ENCODE data around the gene TYMS. TPM values are rescaled to one million over a fixed set of nuclear protein-coding genes. Genes with fewer than 3 reads are reported as not detected.

The TYMS gene
- total RNA-seq, 1 donor from 2014 or later = 3.1 TPM

- H3K27ac ChIP-seq (replicated peaks) = no peak overlapping the region
- intact Hi-C loops (cut with micrococcal nuclease) = no loop called here
- no peaks in the 10 kb centered on the region for H3K36me3 ChIP-seq
- H3K4me1 ChIP-seq = no peaks in the 10 kb centered on the region
- no peak overlapping the region for H3K4me3 ChIP-seq
- peaks cover 24% of the 10 kb centered on the region for H3K27me3 ChIP-seq (ENCODE audit: low read depth)
- no peak for TF ChIP-seq CTCF (IDR thresholded peaks at IDR 0.05; ENCODE audit: borderline replicate concordance)
- no peaks in the 10 kb centered on the region for H3K9me3 ChIP-seq (replicated peaks)
- no peak for DNase-seq
Measured at GRCh38 chr18:647304-647703, 10.1 kb upstream of the TYMS start.

- Histone ChIP-seq H3K36me3 (no peaks in the 10 kb centered on the region), H3K4me3 (no peak overlapping the region), H3K27ac (replicated peaks) (no peak overlapping the region), H3K9me3 (replicated peaks) (no peaks in the 10 kb centered on the region), H3K27me3 (ENCODE audit: low read depth) (peaks cover 25% of the 10 kb centered on the region), H3K4me1 (no peaks in the 10 kb centered on the region)
- intact Hi-C loops (cut with micrococcal nuclease) = no loop called here
- DNase-seq = no peak
- no peak for TF ChIP-seq CTCF (IDR thresholded peaks at IDR 0.05; ENCODE audit: borderline replicate concordance)
Measured at GRCh38 chr18:649341-649740, 8.1 kb upstream of the TYMS start.

GRCh38 chr18:650428-650858 is 7.0 kb upstream of the TYMS start:
- H3K27ac ChIP-seq (replicated peaks) = no peak overlapping the region
- H3K27me3 ChIP-seq (ENCODE audit: low read depth) = peaks cover 20% of the 10 kb centered on the region
- H3K36me3 ChIP-seq = no peaks in the 10 kb centered on the region
- TF ChIP-seq CTCF (IDR thresholded peaks at IDR 0.05; ENCODE audit: borderline replicate concordance) = no peak
- DNase-seq = no peak
- H3K4me3 ChIP-seq = no peak overlapping the region
- intact Hi-C loops (cut with micrococcal nuclease) = no loop called here
- H3K9me3 ChIP-seq (replicated peaks) = no peaks in the 10 kb centered on the region
- H3K4me1 ChIP-seq = no peaks in the 10 kb centered on the region

- H3K4me1 ChIP-seq = peaks cover 2% of the 10 kb centered on the region
- no peaks in the 10 kb centered on the region for H3K9me3 ChIP-seq (replicated peaks)
- no peak overlapping the region for H3K27ac ChIP-seq (replicated peaks)
- H3K4me3 ChIP-seq = no peak overlapping the region
- DNase-seq = no peak
- intact Hi-C loops (cut with micrococcal nuclease) = no loop called here
- no peaks in the 10 kb centered on the region for H3K36me3 ChIP-seq
- peaks cover 34% of the 10 kb centered on the region for H3K27me3 ChIP-seq (ENCODE audit: low read depth)
- TF ChIP-seq CTCF (IDR thresholded peaks at IDR 0.05; ENCODE audit: borderline replicate concordance) = no peak
Measured at GRCh38 chr18:652131-652530, 5.3 kb upstream of the TYMS start.

- no peak for TF ChIP-seq CTCF (IDR thresholded peaks at IDR 0.05; ENCODE audit: borderline replicate concordance)
- Histone ChIP-seq H3K36me3 (no peaks in the 10 kb centered on the region), H3K27me3 (ENCODE audit: low read depth) (peaks cover 43% of the 10 kb centered on the region), H3K4me1 (peaks cover 16% of the 10 kb centered on the region), H3K4me3 (no peak overlapping the region), H3K27ac (replicated peaks) (no peak overlapping the region), H3K9me3 (replicated peaks) (no peaks in the 10 kb centered on the region)
- intact Hi-C loops (cut with micrococcal nuclease) = no loop called here
- no peak for DNase-seq
Measured at GRCh38 chr18:653512-653911, 3.9 kb upstream of the TYMS start.

- no peak for TF ChIP-seq CTCF (IDR thresholded peaks at IDR 0.05; ENCODE audit: borderline replicate concordance)
- DNase-seq = no peak
- no peaks in the 10 kb centered on the region for H3K36me3 ChIP-seq
- H3K27me3 ChIP-seq (ENCODE audit: low read depth) = peaks cover 54% of the 10 kb centered on the region
- H3K4me3 ChIP-seq = no peak overlapping the region
- no peaks in the 10 kb centered on the region for H3K9me3 ChIP-seq (replicated peaks)
- intact Hi-C loops (cut with micrococcal nuclease) = no loop called here
- peaks cover 20% of the 10 kb centered on the region for H3K4me1 ChIP-seq
- H3K27ac ChIP-seq (replicated peaks) = no peak overlapping the region
Measured at GRCh38 chr18:654601-655000, 2.9 kb upstream of the TYMS start.

Measured in left ventricle myocardium inferior (tissue), 1 donor.